GM23338 (cell line): ENCODE data around the gene CCDC85B. TPM values are rescaled to one million over a fixed set of nuclear protein-coding genes. Genes with fewer than 3 reads are reported as not detected.
A peak's percentile ranks its signal among the peaks of the same experiment; 100 is the strongest.

Experiments
- ATAC-seq: fragments of 200-7000 bp; cut with Tn5 transposase; 3 replicates; pipeline ENCODE4 v1.9.1; 2020
- DNase-seq: peaks from one replicate; pipeline ENCODE4 v3.0.0-alpha.2; 2015; ENCODE audit warnings: low spot score
- H2AFZ ChIP-seq: fragments of 200-600 bp; sonication (generic); 2 replicates; pipeline ENCODE4 v1.8.0; 2016; ENCODE audit warnings: antibody characterized with exemption, mild to moderate bottlenecking, moderate library complexity
- H3F3A ChIP-seq: fragments of 200-600 bp; sonication (generic); replicated peaks from 2 replicates; pipeline ENCODE4 v1.8.0; 2017; ENCODE audit warnings: antibody characterized with exemption, mixed run types, low read depth
- H3K27ac ChIP-seq: fragments of 200-600 bp; sonication (generic); 2 replicates; pipeline ENCODE4 v1.6.1; 2016; ENCODE audit warnings: low read depth
- H3K27me3 ChIP-seq: fragments of 200-600 bp; sonication (generic); 2 replicates; pipeline ENCODE4 v1.8.0; 2016; ENCODE audit warnings: mild to moderate bottlenecking, mixed run types, moderate library complexity; ENCODE audit not compliant: insufficient read depth
- H3K36me3 ChIP-seq: fragments of 200-600 bp; sonication (generic); 2 replicates; pipeline ENCODE4 v1.8.0; 2016; ENCODE audit warnings: mild to moderate bottlenecking; ENCODE audit not compliant: insufficient read depth
- H3K4me1 ChIP-seq: fragments of 200-600 bp; sonication (generic); 2 replicates; pipeline ENCODE4 v1.8.0; 2016; ENCODE audit warnings: mild to moderate bottlenecking, moderate library complexity; ENCODE audit not compliant: insufficient read depth
- H3K4me2 ChIP-seq: fragments of 200-600 bp; sonication (generic); 2 replicates; pipeline ENCODE4 v1.7.1; 2017; ENCODE audit warnings: mixed run types
- H3K4me3 ChIP-seq: fragments of 200-600 bp; sonication (generic); 2 replicates; pipeline ENCODE4 v1.6.1; 2016; ENCODE audit warnings: mixed run types
- H3K79me2 ChIP-seq: fragments of 200-600 bp; sonication (generic); replicated peaks from 2 replicates; pipeline ENCODE4 v1.8.0; 2017; ENCODE audit warnings: mild to moderate bottlenecking; ENCODE audit not compliant: insufficient read depth
- H3K9me2 ChIP-seq: fragments of 200-600 bp; sonication (generic); 2 replicates; pipeline ENCODE4 v1.8.0; 2017; ENCODE audit not compliant: insufficient read depth
- H4K20me1 ChIP-seq: fragments of 200-600 bp; sonication (generic); replicated peaks from 2 replicates; pipeline ENCODE4 v1.8.0; 2017; ENCODE audit warnings: mild to moderate bottlenecking; ENCODE audit not compliant: insufficient read depth
- H3K27ac Mint-ChIP-seq: 2 replicates; pipeline ENCODE4 v1.8.0; 2020; ENCODE audit warnings: inconsistent platforms, mild to moderate bottlenecking, moderate library complexity, mixed read lengths
- H3K27me3 Mint-ChIP-seq: 3 replicates; pipeline ENCODE4 v1.8.0; 2022; ENCODE audit warnings: low read depth, mild to moderate bottlenecking, moderate library complexity, mixed read lengths, inconsistent platforms; ENCODE audit not compliant: insufficient read depth, poor library complexity
- H3K36me3 Mint-ChIP-seq: 3 replicates; pipeline ENCODE4 v1.8.0; 2021; ENCODE audit warnings: low read depth, mild to moderate bottlenecking, inconsistent platforms, moderate library complexity, mixed read lengths
- H3K4me1 Mint-ChIP-seq: 3 replicates; pipeline ENCODE4 v1.8.0; 2020; ENCODE audit warnings: mild to moderate bottlenecking, inconsistent platforms, mixed read lengths
- H3K4me3 Mint-ChIP-seq: 3 replicates; pipeline ENCODE4 v1.8.0; 2021; ENCODE audit warnings: moderate library complexity, mild to moderate bottlenecking, inconsistent platforms, mixed read lengths
- H3K9me3 Mint-ChIP-seq: 3 replicates; pipeline ENCODE4 v1.8.0; 2020; ENCODE audit warnings: moderate library complexity, mild to moderate bottlenecking, inconsistent platforms, mixed read lengths
- CREB1 ChIP-seq: fragments of 250-450 bp; sonication (Bioruptor Pico); IDR thresholded peaks from 2 replicates; pipeline ENCODE4 v1.5.0; 2020; ENCODE audit warnings: low read depth, mild to moderate bottlenecking, moderate library complexity
- EZH2 ChIP-seq: fragments of 200-600 bp; sonication (generic); IDR thresholded peaks from one replicate; pipeline ENCODE4 v1.8.0; 2017; ENCODE audit warnings: antibody characterized with exemption, mild to moderate bottlenecking, low read depth; ENCODE audit not compliant: unreplicated experiment
- EZH2phosphoT487 ChIP-seq: fragments of 200-600 bp; sonication (generic); IDR thresholded peaks from one replicate; pipeline ENCODE4 v1.8.1; 2018; ENCODE audit warnings: antibody characterized with exemption; ENCODE audit not compliant: unreplicated experiment
- JUNB ChIP-seq: IDR thresholded peaks from one replicate; pipeline ENCODE4 v1.6.1; 2016; ENCODE audit warnings: antibody characterized with exemption; ENCODE audit not compliant: unreplicated experiment
- NANOG ChIP-seq: IDR thresholded peaks from 2 replicates; pipeline ENCODE4 v1.6.1; 2016; ENCODE audit warnings: antibody characterized with exemption, borderline replicate concordance
- POLR2AphosphoS5 ChIP-seq: IDR thresholded peaks from 2 replicates; pipeline ENCODE4 v1.6.1; 2016; ENCODE audit warnings: antibody characterized with exemption, low read depth
- STAT1 ChIP-seq: IDR thresholded peaks from one replicate; pipeline ENCODE4 v1.6.1; 2016; ENCODE audit warnings: antibody characterized with exemption; ENCODE audit not compliant: unreplicated experiment
- ZNF114 ChIP-seq: fragments of 250-450 bp; sonication (Bioruptor Pico); IDR thresholded peaks from 2 replicates; pipeline ENCODE4 v1.5.0; 2020; ENCODE audit warnings: mild to moderate bottlenecking, moderate library complexity
- ZNF331 ChIP-seq: fragments of 250-450 bp; sonication (Bioruptor Pico); IDR thresholded peaks from 2 replicates; pipeline ENCODE4 v1.5.0; 2020; ENCODE audit warnings: low read depth, mild to moderate bottlenecking, moderate library complexity
- polyA plus RNA-seq: library from polyadenylated mRNA; unstranded; fragments of >200 nt; fragmentation: Nextera tagmentation; extraction: Ambion mirVana; gene quantifications from 2 replicates; pipeline ENCODE4 v1.2.1, GENCODE V29; 2016
- total RNA-seq: library from RNA; depleted of rRNA; stranded (reverse); fragments of >200 nt; shearing (Covaris generic); gene quantifications from 2 replicates; pipeline ENCODE4 v1.2.3, GENCODE V29; 2014
- TF ChIP-seq, protein P1 (sequence below): IDR thresholded peaks from 2 replicates; pipeline ENCODE4 v1.6.1; 2016; ENCODE audit warnings: antibody characterized with exemption
- TF ChIP-seq, protein P2 (sequence below), 2 experiments: fragments of 200-600 bp in 1 of 2; sonication (generic) in 1 of 2; conservative IDR thresholded peaks; 2 replicates each; pipeline versions ENCODE4 v1.5.1 to v1.6.1; 2016 to 2017; ENCODE audit warnings: antibody characterized with exemption in 2 of 2, low read depth in 2 of 2, mild to moderate bottlenecking in 2 of 2, moderate library complexity in 1 of 2
- TF ChIP-seq, protein P3 (sequence below): IDR thresholded peaks from one replicate; pipeline ENCODE4 v1.6.1; 2018; ENCODE audit warnings: antibody characterized with exemption; ENCODE audit not compliant: unreplicated experiment
- TF ChIP-seq, protein P4 (sequence below): fragments of 250-450 bp; sonication (Bioruptor Pico); IDR thresholded peaks from 2 replicates; pipeline ENCODE4 v1.5.0; 2020; ENCODE audit warnings: mild to moderate bottlenecking, moderate library complexity

CCDC85B gene
- total and polyA plus RNA-seq, 2 experiments from 2014 or later, result 54.5 to 66.3 TPM

DNA sequence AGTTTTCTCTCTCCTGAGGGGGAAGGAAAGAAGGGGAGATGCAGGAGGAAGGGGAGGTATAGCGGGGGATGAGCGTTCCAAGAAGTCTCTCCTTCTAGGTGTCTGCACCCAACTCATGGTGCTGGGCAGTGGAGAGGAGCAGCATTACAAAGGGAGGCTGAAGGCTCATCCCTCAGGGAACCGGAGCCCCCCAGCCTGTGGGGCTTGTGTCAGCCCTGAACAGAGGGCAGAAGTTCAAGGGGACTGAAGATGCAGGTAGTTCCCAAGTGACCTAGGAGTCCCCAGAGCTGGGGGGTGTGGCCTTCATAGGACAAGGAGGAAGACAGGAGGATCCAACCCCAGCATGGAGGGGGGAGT, 26.6 kb downstream of the CCDC85B start:
- H3K27ac ChIP-seq, result no peak overlapping the region
- no peak overlapping the region for H3K27ac Mint-ChIP-seq
- no peaks in the 10 kb centered on the region for H3K27me3 ChIP-seq
- TF ChIP-seq NANOG (no peak), ZNF331 (CRISPR knock-in tag) (no peak), EZH2phosphoT487 (no peak), JUNB (no peak), ZNF114 (CRISPR knock-in tag) (no peak), CREB1 (CRISPR knock-in tag) (no peak), EZH2 (no peak), STAT1 (no peak), POLR2AphosphoS5 (no peak)
- TF ChIP-seq, protein P1, sequence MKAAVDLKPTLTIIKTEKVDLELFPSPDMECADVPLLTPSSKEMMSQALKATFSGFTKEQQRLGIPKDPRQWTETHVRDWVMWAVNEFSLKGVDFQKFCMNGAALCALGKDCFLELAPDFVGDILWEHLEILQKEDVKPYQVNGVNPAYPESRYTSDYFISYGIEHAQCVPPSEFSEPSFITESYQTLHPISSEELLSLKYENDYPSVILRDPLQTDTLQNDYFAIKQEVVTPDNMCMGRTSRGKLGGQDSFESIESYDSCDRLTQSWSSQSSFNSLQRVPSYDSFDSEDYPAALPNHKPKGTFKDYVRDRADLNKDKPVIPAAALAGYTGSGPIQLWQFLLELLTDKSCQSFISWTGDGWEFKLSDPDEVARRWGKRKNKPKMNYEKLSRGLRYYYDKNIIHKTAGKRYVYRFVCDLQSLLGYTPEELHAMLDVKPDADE, result no peak
- TF ChIP-seq, protein P2, sequence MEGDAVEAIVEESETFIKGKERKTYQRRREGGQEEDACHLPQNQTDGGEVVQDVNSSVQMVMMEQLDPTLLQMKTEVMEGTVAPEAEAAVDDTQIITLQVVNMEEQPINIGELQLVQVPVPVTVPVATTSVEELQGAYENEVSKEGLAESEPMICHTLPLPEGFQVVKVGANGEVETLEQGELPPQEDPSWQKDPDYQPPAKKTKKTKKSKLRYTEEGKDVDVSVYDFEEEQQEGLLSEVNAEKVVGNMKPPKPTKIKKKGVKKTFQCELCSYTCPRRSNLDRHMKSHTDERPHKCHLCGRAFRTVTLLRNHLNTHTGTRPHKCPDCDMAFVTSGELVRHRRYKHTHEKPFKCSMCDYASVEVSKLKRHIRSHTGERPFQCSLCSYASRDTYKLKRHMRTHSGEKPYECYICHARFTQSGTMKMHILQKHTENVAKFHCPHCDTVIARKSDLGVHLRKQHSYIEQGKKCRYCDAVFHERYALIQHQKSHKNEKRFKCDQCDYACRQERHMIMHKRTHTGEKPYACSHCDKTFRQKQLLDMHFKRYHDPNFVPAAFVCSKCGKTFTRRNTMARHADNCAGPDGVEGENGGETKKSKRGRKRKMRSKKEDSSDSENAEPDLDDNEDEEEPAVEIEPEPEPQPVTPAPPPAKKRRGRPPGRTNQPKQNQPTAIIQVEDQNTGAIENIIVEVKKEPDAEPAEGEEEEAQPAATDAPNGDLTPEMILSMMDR (conservative IDR thresholded peaks at IDR 0.05; ENCODE audit: low read depth in 2 of 2), result no peak
- TF ChIP-seq, protein P3, sequence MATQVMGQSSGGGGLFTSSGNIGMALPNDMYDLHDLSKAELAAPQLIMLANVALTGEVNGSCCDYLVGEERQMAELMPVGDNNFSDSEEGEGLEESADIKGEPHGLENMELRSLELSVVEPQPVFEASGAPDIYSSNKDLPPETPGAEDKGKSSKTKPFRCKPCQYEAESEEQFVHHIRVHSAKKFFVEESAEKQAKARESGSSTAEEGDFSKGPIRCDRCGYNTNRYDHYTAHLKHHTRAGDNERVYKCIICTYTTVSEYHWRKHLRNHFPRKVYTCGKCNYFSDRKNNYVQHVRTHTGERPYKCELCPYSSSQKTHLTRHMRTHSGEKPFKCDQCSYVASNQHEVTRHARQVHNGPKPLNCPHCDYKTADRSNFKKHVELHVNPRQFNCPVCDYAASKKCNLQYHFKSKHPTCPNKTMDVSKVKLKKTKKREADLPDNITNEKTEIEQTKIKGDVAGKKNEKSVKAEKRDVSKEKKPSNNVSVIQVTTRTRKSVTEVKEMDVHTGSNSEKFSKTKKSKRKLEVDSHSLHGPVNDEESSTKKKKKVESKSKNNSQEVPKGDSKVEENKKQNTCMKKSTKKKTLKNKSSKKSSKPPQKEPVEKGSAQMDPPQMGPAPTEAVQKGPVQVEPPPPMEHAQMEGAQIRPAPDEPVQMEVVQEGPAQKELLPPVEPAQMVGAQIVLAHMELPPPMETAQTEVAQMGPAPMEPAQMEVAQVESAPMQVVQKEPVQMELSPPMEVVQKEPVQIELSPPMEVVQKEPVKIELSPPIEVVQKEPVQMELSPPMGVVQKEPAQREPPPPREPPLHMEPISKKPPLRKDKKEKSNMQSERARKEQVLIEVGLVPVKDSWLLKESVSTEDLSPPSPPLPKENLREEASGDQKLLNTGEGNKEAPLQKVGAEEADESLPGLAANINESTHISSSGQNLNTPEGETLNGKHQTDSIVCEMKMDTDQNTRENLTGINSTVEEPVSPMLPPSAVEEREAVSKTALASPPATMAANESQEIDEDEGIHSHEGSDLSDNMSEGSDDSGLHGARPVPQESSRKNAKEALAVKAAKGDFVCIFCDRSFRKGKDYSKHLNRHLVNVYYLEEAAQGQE, result no peak
- TF ChIP-seq, protein P4, sequence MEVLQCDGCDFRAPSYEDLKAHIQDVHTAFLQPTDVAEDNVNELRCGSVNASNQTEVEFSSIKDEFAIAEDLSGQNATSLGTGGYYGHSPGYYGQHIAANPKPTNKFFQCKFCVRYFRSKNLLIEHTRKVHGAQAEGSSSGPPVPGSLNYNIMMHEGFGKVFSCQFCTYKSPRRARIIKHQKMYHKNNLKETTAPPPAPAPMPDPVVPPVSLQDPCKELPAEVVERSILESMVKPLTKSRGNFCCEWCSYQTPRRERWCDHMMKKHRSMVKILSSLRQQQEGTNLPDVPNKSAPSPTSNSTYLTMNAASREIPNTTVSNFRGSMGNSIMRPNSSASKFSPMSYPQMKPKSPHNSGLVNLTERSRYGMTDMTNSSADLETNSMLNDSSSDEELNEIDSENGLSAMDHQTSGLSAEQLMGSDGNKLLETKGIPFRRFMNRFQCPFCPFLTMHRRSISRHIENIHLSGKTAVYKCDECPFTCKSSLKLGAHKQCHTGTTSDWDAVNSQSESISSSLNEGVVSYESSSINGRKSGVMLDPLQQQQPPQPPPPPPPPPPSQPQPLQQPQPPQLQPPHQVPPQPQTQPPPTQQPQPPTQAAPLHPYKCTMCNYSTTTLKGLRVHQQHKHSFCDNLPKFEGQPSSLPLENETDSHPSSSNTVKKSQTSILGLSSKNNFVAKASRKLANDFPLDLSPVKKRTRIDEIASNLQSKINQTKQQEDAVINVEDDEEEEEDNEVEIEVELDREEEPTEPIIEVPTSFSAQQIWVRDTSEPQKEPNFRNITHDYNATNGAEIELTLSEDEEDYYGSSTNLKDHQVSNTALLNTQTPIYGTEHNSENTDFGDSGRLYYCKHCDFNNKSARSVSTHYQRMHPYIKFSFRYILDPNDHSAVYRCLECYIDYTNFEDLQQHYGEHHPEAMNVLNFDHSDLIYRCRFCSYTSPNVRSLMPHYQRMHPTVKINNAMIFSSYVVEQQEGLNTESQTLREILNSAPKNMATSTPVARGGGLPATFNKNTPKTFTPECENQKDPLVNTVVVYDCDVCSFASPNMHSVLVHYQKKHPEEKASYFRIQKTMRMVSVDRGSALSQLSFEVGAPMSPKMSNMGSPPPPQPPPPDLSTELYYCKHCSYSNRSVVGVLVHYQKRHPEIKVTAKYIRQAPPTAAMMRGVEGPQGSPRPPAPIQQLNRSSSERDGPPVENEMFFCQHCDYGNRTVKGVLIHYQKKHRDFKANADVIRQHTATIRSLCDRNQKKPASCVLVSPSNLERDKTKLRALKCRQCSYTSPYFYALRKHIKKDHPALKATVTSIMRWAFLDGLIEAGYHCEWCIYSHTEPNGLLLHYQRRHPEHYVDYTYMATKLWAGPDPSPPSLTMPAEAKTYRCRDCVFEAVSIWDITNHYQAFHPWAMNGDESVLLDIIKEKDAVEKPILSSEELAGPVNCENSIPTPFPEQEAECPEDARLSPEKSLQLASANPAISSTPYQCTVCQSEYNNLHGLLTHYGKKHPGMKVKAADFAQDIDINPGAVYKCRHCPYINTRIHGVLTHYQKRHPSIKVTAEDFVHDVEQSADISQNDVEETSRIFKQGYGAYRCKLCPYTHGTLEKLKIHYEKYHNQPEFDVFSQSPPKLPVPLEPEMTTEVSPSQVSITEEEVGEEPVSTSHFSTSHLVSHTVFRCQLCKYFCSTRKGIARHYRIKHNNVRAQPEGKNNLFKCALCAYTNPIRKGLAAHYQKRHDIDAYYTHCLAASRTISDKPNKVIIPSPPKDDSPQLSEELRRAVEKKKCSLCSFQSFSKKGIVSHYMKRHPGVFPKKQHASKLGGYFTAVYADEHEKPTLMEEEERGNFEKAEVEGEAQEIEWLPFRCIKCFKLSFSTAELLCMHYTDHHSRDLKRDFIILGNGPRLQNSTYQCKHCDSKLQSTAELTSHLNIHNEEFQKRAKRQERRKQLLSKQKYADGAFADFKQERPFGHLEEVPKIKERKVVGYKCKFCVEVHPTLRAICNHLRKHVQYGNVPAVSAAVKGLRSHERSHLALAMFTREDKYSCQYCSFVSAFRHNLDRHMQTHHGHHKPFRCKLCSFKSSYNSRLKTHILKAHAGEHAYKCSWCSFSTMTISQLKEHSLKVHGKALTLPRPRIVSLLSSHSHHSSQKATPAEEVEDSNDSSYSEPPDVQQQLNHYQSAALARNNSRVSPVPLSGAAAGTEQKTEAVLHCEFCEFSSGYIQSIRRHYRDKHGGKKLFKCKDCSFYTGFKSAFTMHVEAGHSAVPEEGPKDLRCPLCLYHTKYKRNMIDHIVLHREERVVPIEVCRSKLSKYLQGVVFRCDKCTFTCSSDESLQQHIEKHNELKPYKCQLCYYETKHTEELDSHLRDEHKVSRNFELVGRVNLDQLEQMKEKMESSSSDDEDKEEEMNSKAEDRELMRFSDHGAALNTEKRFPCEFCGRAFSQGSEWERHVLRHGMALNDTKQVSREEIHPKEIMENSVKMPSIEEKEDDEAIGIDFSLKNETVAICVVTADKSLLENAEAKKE (CRISPR knock-in tag), result no peak
- H3K4me3 ChIP-seq, result no peak overlapping the region
- H3K9me3 Mint-ChIP-seq, result no peaks in the 10 kb centered on the region
- H3F3A ChIP-seq, result 0 out of 2 replicates have a peak, but pooled peaks cover 6% of the 10 kb centered on the region
- peaks cover 7% of the 10 kb centered on the region for H3K4me1 ChIP-seq
- H3K36me3 Mint-ChIP-seq, result peaks cover 9% of the 10 kb centered on the region
- no peaks in the 10 kb centered on the region for H3K36me3 ChIP-seq
- H3K4me3 Mint-ChIP-seq, result peak overlapping the region; percentile 42
- H3K9me2 ChIP-seq, result no peaks in the 10 kb centered on the region
- H2AFZ ChIP-seq, result no peak overlapping the region
- peaks cover 17% of the 10 kb centered on the region for H3K27me3 Mint-ChIP-seq
- H3K79me2 ChIP-seq, result peaks cover 7% of the 10 kb centered on the region
- H3K4me1 Mint-ChIP-seq, result peaks cover 6% of the 10 kb centered on the region
- no peaks in the 10 kb centered on the region for H4K20me1 ChIP-seq
- no peak overlapping the region for H3K4me2 ChIP-seq
- no peak for DNase-seq
- no peak for ATAC-seq
